GM12878 (cell line): ENCODE data around the gene LRRC3B. TPM values are rescaled to one million over a fixed set of nuclear protein-coding genes. Genes with fewer than 3 reads are reported as not detected.

ENCODE experiments used
- ATAC-seq: fragments of 200-7000 bp; cut with Tn5 transposase; 3 replicates; pipeline ENCODE4 v1.9.1; 2020; ENCODE audit warnings: mild to moderate bottlenecking, moderate library complexity
- BruUV-seq: library from RNA; stranded (reverse); fragments of 400-500 nt; replicated peaks from 2 replicates; lab custom pipeline; 2021; lab: Mats Ljungman, UMichigan
- CTCF ChIA-PET: fragments of 300-600 bp; sonication (Branson Sonifier 250); formaldehyde crosslinking; extraction: SDS; loops from one replicate; lab custom pipeline; 2021; ENCODE audit warnings: inconsistent platforms; lab: Yijun Ruan, JAX
- POLR2A ChIA-PET: fragments of 350-600 bp; formaldehyde crosslinking; extraction: SDS; loops from one replicate; lab custom pipeline; 2021; ENCODE audit warnings: inconsistent platforms; lab: Charles Lee
- RAD21 ChIA-PET: fragments of 300-600 bp; sonication (Branson Sonifier 250); formaldehyde crosslinking; loops from one replicate; lab custom pipeline; 2023; ENCODE audit warnings: antibody characterized with exemption; ENCODE audit not compliant: unreplicated experiment; lab: Charles Lee
- SMC1A ChIA-PET: fragments of 300-600 bp; sonication (Branson Sonifier 250); formaldehyde crosslinking; loops from one replicate; lab custom pipeline; 2023; ENCODE audit not compliant: unreplicated experiment, uncharacterized antibody; lab: Charles Lee
- DNase-seq: peaks from one replicate; pipeline ENCODE4 v3.0.0-alpha.2; 2011; ENCODE audit warnings: low read depth, low spot score
- FAIRE-seq: peaks from 3 replicates; lab custom pipeline; 2011; peaks lifted over from hg19 to GRCh38; lab: Jason Lieb, UNC
- H2AFZ ChIP-seq: 2 replicates; pipeline ENCODE4 v1.6.0; 2011; ENCODE audit warnings: low read depth, low read length, control low read depth; ENCODE audit not compliant: control insufficient read depth
- H3K27ac ChIP-seq: 2 replicates; pipeline ENCODE4 v1.5.1; 2011; ENCODE audit warnings: control low read depth; ENCODE audit not compliant: control insufficient read depth, insufficient read depth
- H3K27me3 ChIP-seq, 2 experiments: replicated peaks in 1 of 2; 2 replicates each; pipeline versions ENCODE4 v1.6.0 to v1.6.1; 2011; ENCODE audit warnings: low read length in 1 of 2; ENCODE audit not compliant: control insufficient read depth in 2 of 2, insufficient read depth in 2 of 2
- H3K36me3 ChIP-seq, 2 experiments: 2 replicates each; pipeline ENCODE4 v1.5.1; 2011; ENCODE audit warnings: low read length in 1 of 2; ENCODE audit not compliant: control insufficient read depth in 2 of 2, insufficient read depth in 2 of 2
- H3K4me1 ChIP-seq: 2 replicates; pipeline ENCODE4 v1.6.1; 2011; ENCODE audit warnings: mild to moderate bottlenecking, low read length, moderate library complexity, mixed read lengths; ENCODE audit not compliant: control insufficient read depth, insufficient read depth
- H3K4me2 ChIP-seq: 2 replicates; pipeline ENCODE4 v1.6.0; 2011; ENCODE audit warnings: control low read depth; ENCODE audit not compliant: control insufficient read depth, insufficient read depth
- H3K4me3 ChIP-seq: fragments of 200-600 bp; sonication (generic); 2 replicates; pipeline ENCODE4 v1.5.1; 2016
- H3K79me2 ChIP-seq: 2 replicates; pipeline ENCODE4 v1.6.0; 2011; ENCODE audit warnings: low read length; ENCODE audit not compliant: control insufficient read depth, insufficient read depth
- H3K9ac ChIP-seq: 2 replicates; pipeline ENCODE4 v1.8.0; 2011; ENCODE audit warnings: low read length, control low read depth, mixed read lengths; ENCODE audit not compliant: control insufficient read depth, insufficient read depth
- H3K9me3 ChIP-seq: replicated peaks from 3 replicates; pipeline ENCODE4 v1.5.1; 2011; ENCODE audit warnings: mild to moderate bottlenecking, low read length; ENCODE audit not compliant: control insufficient read depth, insufficient read depth
- H4K20me1 ChIP-seq: 2 replicates; pipeline ENCODE4 v1.6.0; 2011; ENCODE audit not compliant: control insufficient read depth, insufficient read depth
- ASH2L ChIP-seq: fragments of 300-600, 200-600 bp; sonication (generic); IDR thresholded peaks from 2 replicates; pipeline ENCODE4 v1.6.1; 2017; ENCODE audit warnings: low read depth, mild to moderate bottlenecking, borderline replicate concordance
- BACH1 ChIP-seq: fragments of 450-650 bp; IDR thresholded peaks from 2 replicates; pipeline ENCODE4 v1.6.1; 2017; ENCODE audit warnings: mild to moderate bottlenecking, borderline replicate concordance
- CHD4 ChIP-seq: fragments of 200-600 bp; sonication (generic); IDR thresholded peaks from 2 replicates; pipeline ENCODE4 v1.6.1; 2016; ENCODE audit warnings: mild to moderate bottlenecking
- HCFC1 ChIP-seq: fragments of 150-350 bp; IDR thresholded peaks from 2 replicates; pipeline ENCODE4 v1.6.1; 2014; ENCODE audit warnings: low read length
- PAX8 ChIP-seq: fragments of 450-650 bp; IDR thresholded peaks from 2 replicates; pipeline ENCODE4 v1.6.1; 2017; ENCODE audit warnings: mild to moderate bottlenecking, moderate library complexity
- PKNOX1 ChIP-seq: fragments of 450-650 bp; IDR thresholded peaks from 2 replicates; pipeline ENCODE4 v1.6.1; 2016; ENCODE audit warnings: mild to moderate bottlenecking
- RAD51 ChIP-seq: fragments of 450-650 bp; IDR thresholded peaks from 2 replicates; pipeline ENCODE4 v1.6.1; 2016; ENCODE audit warnings: moderate library complexity, mild to moderate bottlenecking, inconsistent platforms
- ZBTB11 ChIP-seq: fragments of 450-650 bp; formaldehyde crosslinking; IDR thresholded peaks from 2 replicates; pipeline ENCODE4 v1.5.0; 2022; ENCODE audit warnings: mild to moderate bottlenecking, missing genetic modification characterization
- WGBS: methylation state at CpG from one replicate; pipeline ENCODE4 v1.1.6; 2016; ENCODE audit warnings: low lambda C conversion rate; ENCODE audit not compliant: insufficient replicate concordance, insufficient coverage; ENCODE audit errors: missing lambda C conversion rate; 5-methylcytosine and 5-hydroxymethylcytosine counted together
- in situ Hi-C: fragments of 300-500 bp; cut with MboI; formaldehyde crosslinking; loops from 9 replicates; pipeline ENCODE4 v1.14.3; 2018; ENCODE audit warnings: mixed read lengths
- intact Hi-C: fragments of 100-400 bp; cut with micrococcal nuclease; formaldehyde crosslinking; loops from one replicate; pipeline ENCODE4 v1.14.2; 2022; ENCODE audit not compliant: unreplicated experiment
- polyA plus RNA-seq, 11 experiments: library from polyadenylated mRNA; depleted of rRNA in 4 of 11; unstranded in 6 of 11; stranded (reverse) in 5 of 11; fragments of >200 nt; fragmentation: Nextera tagmentation in 4 of 11; fragmentation: Illumina TruSeq in 1 of 11; extraction: Ambion mirVana in 4 of 11; extraction: Trizol in 1 of 11; gene quantifications; 1 replicate in 1 of 11; 2 replicates in 10 of 11; pipeline versions ENCODE4 v1.2.1 to v1.2.3, GENCODE V29; 2011 to 2016; ENCODE audit warnings: inconsistent platforms in 2 of 11, missing spikeins in 2 of 11, low read depth in 1 of 11
- total RNA-seq, 4 experiments: library from RNA; depleted of rRNA in 3 of 4; stranded (reverse); fragments of >200 nt in 3 of 4; fragmentation: Illumina TruSeq in 1 of 4; extraction: Trizol in 1 of 4; gene quantifications; 2 replicates each; pipeline versions ENCODE4 v1.2.1 to v1.2.3, GENCODE V29; 2013 to 2021
- TF ChIP-seq, protein P1 (sequence below): fragments of 450-650 bp; formaldehyde crosslinking; IDR thresholded peaks from 2 replicates; pipeline ENCODE4 v1.4.0; 2022; ENCODE audit warnings: mild to moderate bottlenecking, moderate library complexity

LRRC3B gene
- total and polyA plus RNA-seq, 10 of the 15 experiments (the other 5 are each of a cell fraction or from before 2014, with no cell fraction given) = not detected

DNA sequence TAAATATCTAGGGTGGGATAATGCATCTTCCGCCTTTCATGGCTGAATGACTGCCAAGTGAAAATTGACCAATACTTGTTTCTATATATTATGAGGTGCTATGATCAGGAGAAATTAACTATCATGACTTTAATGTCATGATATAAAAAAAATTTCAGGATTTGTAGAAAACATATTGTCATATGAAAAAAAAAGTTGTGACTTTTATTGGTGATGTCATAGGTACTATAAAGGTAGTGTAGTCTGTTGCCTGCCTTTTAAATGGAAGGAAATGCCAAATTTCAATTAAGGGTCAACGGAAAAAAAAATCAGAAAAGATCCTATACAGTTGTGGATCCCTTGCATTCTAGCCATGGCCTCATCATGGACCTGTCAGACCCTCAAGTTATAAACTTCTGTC lies 15.5 kb downstream of the LRRC3B start:
- H3K4me2 ChIP-seq = no peak overlapping the region
- no TSS peak for BruUV-seq
- TF ChIP-seq ASH2L (no peak), RAD51 (no peak)
- no peaks in the 10 kb centered on the region for H3K79me2 ChIP-seq
- 28% methylated on average over 2 of the region's 2 CpGs for WGBS
- H3K9me3 ChIP-seq = no peaks in the 10 kb centered on the region
- H3K4me3 ChIP-seq = no peak overlapping the region
- H3K27me3 ChIP-seq = no peaks in the 10 kb centered on the region
- SMC1A ChIA-PET = no interaction called here
- no peaks in the 10 kb centered on the region for H4K20me1 ChIP-seq
- H3K9ac ChIP-seq = no peak overlapping the region
- intact Hi-C loops = no loop called here
- CTCF ChIA-PET = no interaction called here
- no peak overlapping the region for H2AFZ ChIP-seq
- H3K27ac ChIP-seq = no peak overlapping the region
- RAD21 ChIA-PET = no interaction called here
- POLR2A ChIA-PET = no interaction called here
- FAIRE-seq = no peak
- in situ Hi-C loops = no loop called here
- H3K36me3 ChIP-seq = no peaks in the 10 kb centered on the region
- ATAC-seq = no peak
- DNase-seq = no peak
- no peaks in the 10 kb centered on the region for H3K4me1 ChIP-seq

GRCh38 chr3:26639339-26639738 lies 16.8 kb downstream of the LRRC3B start:
- intact Hi-C loops (no loop called here), in situ Hi-C loops (no loop called here)
- DNase-seq = no peak
- H3K4me2 ChIP-seq = no peak overlapping the region
- SMC1A ChIA-PET = no interaction called here
- H3K9ac ChIP-seq = no peak overlapping the region
- no peaks in the 10 kb centered on the region for H3K27me3 ChIP-seq
- H3K4me3 ChIP-seq = no peak overlapping the region
- no peak for ATAC-seq
- H3K9me3 ChIP-seq = no peaks in the 10 kb centered on the region
- H3K36me3 ChIP-seq = no peaks in the 10 kb centered on the region
- FAIRE-seq = no peak
- H3K4me1 ChIP-seq = no peaks in the 10 kb centered on the region
- POLR2A ChIA-PET = interaction anchor here (0.6 kb wide), 1 partner anchor 17 kb away, joined by 3 read pairs; no protein-coding TSS in a partner anchor
- H3K79me2 ChIP-seq = no peaks in the 10 kb centered on the region
- H2AFZ ChIP-seq = no peak overlapping the region
- no TSS peak for BruUV-seq
- no peaks in the 10 kb centered on the region for H4K20me1 ChIP-seq
- RAD21 ChIA-PET = no interaction called here
- H3K27ac ChIP-seq = no peak overlapping the region
- CTCF ChIA-PET = no interaction called here
- WGBS = 18% methylated on average over 2 of the region's 2 CpGs
- TF ChIP-seq CHD4 (no peak), HCFC1 (no peak), BACH1 (no peak), PAX8 (no peak), ZBTB11 (CRISPR knock-in tag) (no peak), PKNOX1 (no peak)
- TF ChIP-seq, protein P1, sequence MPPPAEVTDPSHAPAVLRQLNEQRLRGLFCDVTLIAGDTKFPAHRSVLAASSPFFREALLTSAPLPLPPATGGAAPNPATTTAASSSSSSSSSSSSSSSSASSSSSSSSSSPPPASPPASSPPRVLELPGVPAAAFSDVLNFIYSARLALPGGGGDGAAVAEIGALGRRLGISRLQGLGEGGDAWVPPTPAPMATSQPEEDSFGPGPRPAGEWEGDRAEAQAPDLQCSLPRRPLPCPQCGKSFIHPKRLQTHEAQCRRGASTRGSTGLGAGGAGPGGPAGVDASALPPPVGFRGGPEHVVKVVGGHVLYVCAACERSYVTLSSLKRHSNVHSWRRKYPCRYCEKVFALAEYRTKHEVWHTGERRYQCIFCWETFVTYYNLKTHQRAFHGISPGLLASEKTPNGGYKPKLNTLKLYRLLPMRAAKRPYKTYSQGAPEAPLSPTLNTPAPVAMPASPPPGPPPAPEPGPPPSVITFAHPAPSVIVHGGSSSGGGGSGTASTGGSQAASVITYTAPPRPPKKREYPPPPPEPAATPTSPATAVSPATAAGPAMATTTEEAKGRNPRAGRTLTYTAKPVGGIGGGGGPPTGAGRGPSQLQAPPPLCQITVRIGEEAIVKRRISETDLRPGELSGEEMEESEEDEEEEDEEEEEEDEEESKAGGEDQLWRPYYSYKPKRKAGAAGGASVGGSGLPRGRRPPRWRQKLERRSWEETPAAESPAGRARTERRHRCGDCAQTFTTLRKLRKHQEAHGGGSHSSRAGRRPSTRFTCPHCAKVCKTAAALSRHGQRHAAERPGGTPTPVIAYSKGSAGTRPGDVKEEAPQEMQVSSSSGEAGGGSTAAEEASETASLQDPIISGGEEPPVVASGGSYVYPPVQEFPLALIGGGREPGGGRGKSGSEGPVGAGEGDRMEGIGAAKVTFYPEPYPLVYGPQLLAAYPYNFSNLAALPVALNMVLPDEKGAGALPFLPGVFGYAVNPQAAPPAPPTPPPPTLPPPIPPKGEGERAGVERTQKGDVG (CRISPR knock-in tag) = no peak
